WTC11 (cell line): ENCODE results near the gene HOXB3. TPM values are rescaled to one million over a fixed set of nuclear protein-coding genes. Genes with fewer than 3 reads are reported as not detected.

ENCODE experiments used
- ATAC-seq: fragments of 200-7000 bp; cut with Tn5 transposase; 2 replicates; pipeline ENCODE4 v1.10.0; 2021; ENCODE audit warnings: mild to moderate bottlenecking, moderate library complexity
- CTCF ChIA-PET: fragments of 300-600 bp; sonication (Branson Sonifier 250); formaldehyde crosslinking; loops from one replicate; lab custom pipeline; 2021; ENCODE audit warnings: antibody characterized with exemption; lab: Charles Lee
- POLR2A ChIA-PET: fragments of 350-600 bp; sonication (Branson Sonifier 250); formaldehyde crosslinking; loops from one replicate; lab custom pipeline; 2021; ENCODE audit warnings: antibody characterized with exemption; lab: Charles Lee
- DNase-seq: peaks from one replicate; pipeline ENCODE4 v3.0.0; 2021; ENCODE audit warnings: low spot score
- H3K27ac Mint-ChIP-seq: 2 replicates; pipeline ENCODE4 v1.8.0; 2021; ENCODE audit warnings: mixed read lengths
- H3K27me3 Mint-ChIP-seq: 2 replicates; pipeline ENCODE4 v1.8.0; 2021; ENCODE audit warnings: low read depth, mild to moderate bottlenecking, moderate library complexity, mixed read lengths
- H3K36me3 Mint-ChIP-seq: 2 replicates; pipeline ENCODE4 v1.8.0; 2021; ENCODE audit warnings: mixed read lengths
- H3K4me1 Mint-ChIP-seq: 2 replicates; pipeline ENCODE4 v1.8.0; 2022; ENCODE audit warnings: mixed read lengths
- H3K4me3 Mint-ChIP-seq: 2 replicates; pipeline ENCODE4 v1.8.0; 2021; ENCODE audit warnings: mild to moderate bottlenecking, moderate library complexity, mixed read lengths
- H3K9me3 Mint-ChIP-seq: 2 replicates; pipeline ENCODE4 v1.8.0; 2021; ENCODE audit warnings: mixed read lengths
- FOXJ3 ChIP-seq: sonication (generic); formaldehyde crosslinking; IDR thresholded peaks from 2 replicates; pipeline ENCODE4 v1.9.0; 2021; ENCODE audit warnings: missing genetic modification reagents, mild to moderate bottlenecking, borderline replicate concordance
- GABPB1 ChIP-seq: sonication (generic); formaldehyde crosslinking; IDR thresholded peaks from 2 replicates; pipeline ENCODE4 v1.8.1; 2023; ENCODE audit warnings: mild to moderate bottlenecking, missing genetic modification reagents
- GRHL2 ChIP-seq: fragments of 250-450 bp; sonication (Bioruptor Pico); IDR thresholded peaks from 2 replicates; pipeline ENCODE4 v1.8.0; 2022; ENCODE audit warnings: mild to moderate bottlenecking, moderate library complexity; ENCODE audit not compliant: insufficient replicate concordance, severe bottlenecking
- IRF2 ChIP-seq: sonication (generic); formaldehyde crosslinking; IDR thresholded peaks from 2 replicates; pipeline ENCODE4 v1.8.0; 2022; ENCODE audit warnings: low read depth, missing genetic modification reagents, borderline replicate concordance
- JAZF1 ChIP-seq: fragments of 250-450 bp; sonication (Bioruptor Pico); IDR thresholded peaks from 2 replicates; pipeline ENCODE4 v1.9.0; 2021; ENCODE audit warnings: moderate library complexity, mild to moderate bottlenecking, inconsistent platforms
- JUN ChIP-seq: sonication (generic); formaldehyde crosslinking; IDR thresholded peaks from 2 replicates; pipeline ENCODE4 v1.8.0; 2023; ENCODE audit warnings: mild to moderate bottlenecking, missing genetic modification reagents
- NFATC4 ChIP-seq: fragments of 250-450 bp; sonication (Bioruptor Pico); IDR thresholded peaks from 2 replicates; pipeline ENCODE4 v1.9.0; 2021; ENCODE audit warnings: mild to moderate bottlenecking
- OVOL2 ChIP-seq: fragments of 250-450 bp; sonication (Bioruptor Pico); IDR thresholded peaks from 2 replicates; pipeline ENCODE4 v1.9.0; 2021; ENCODE audit warnings: mild to moderate bottlenecking, borderline replicate concordance
- SMAD4 ChIP-seq: sonication (generic); formaldehyde crosslinking; IDR thresholded peaks from 2 replicates; pipeline ENCODE4 v1.8.0; 2022; ENCODE audit warnings: mild to moderate bottlenecking, missing genetic modification reagents
- SP1 ChIP-seq: sonication (generic); formaldehyde crosslinking; conservative IDR thresholded peaks from 2 replicates; pipeline ENCODE4 v1.8.1; 2022; ENCODE audit warnings: missing genetic modification reagents
- TEAD4 ChIP-seq: sonication (generic); formaldehyde crosslinking; IDR thresholded peaks from 2 replicates; pipeline ENCODE4 v1.8.0; 2022; ENCODE audit warnings: mild to moderate bottlenecking, missing genetic modification reagents
- TP53 ChIP-seq: sonication (generic); formaldehyde crosslinking; IDR thresholded peaks from 2 replicates; pipeline ENCODE4 v1.8.1; 2023; ENCODE audit warnings: mild to moderate bottlenecking, missing genetic modification reagents
- ZNF263 ChIP-seq: sonication (generic); formaldehyde crosslinking; IDR thresholded peaks from 2 replicates; pipeline ENCODE4 v1.8.1; 2022; ENCODE audit warnings: low read depth, mild to moderate bottlenecking, moderate library complexity, missing genetic modification reagents
- ZNF423 ChIP-seq: fragments of 250-450 bp; sonication (Bioruptor Pico); IDR thresholded peaks from 2 replicates; pipeline ENCODE4 v2.1.2; 2022; ENCODE audit warnings: mild to moderate bottlenecking, moderate library complexity
- total RNA-seq: library from RNA; stranded (reverse); gene quantifications from 3 replicates; pipeline ENCODE4 v1.2.3, GENCODE V29; 2021
- TF ChIP-seq, protein P1 (sequence below): sonication (generic); formaldehyde crosslinking; IDR thresholded peaks from 2 replicates; pipeline ENCODE4 v1.8.1; 2022; ENCODE audit warnings: low read depth, missing genetic modification reagents, borderline replicate concordance
- TF ChIP-seq, protein P2 (sequence below): sonication (generic); formaldehyde crosslinking; IDR thresholded peaks from 2 replicates; pipeline ENCODE4 v1.8.1; 2022; ENCODE audit warnings: low read depth, mild to moderate bottlenecking, moderate library complexity, missing genetic modification reagents, borderline replicate concordance
- TF ChIP-seq, protein P3 (sequence below): sonication (generic); formaldehyde crosslinking; IDR thresholded peaks from 2 replicates; pipeline ENCODE4 v1.8.0; 2023; ENCODE audit warnings: mild to moderate bottlenecking, missing genetic modification reagents
- TF ChIP-seq, protein P4 (sequence below): sonication (generic); formaldehyde crosslinking; IDR thresholded peaks from 2 replicates; pipeline ENCODE4 v1.8.1; 2023; ENCODE audit warnings: mild to moderate bottlenecking, missing genetic modification reagents
- TF ChIP-seq, protein P5 (sequence below): fragments of 250-450 bp; sonication (Bioruptor Pico); IDR thresholded peaks from 2 replicates; pipeline ENCODE4 v1.9.0; 2021; ENCODE audit warnings: moderate library complexity, mild to moderate bottlenecking, inconsistent platforms, borderline replicate concordance
- TF ChIP-seq, protein P6 (sequence below): fragments of 250-450 bp; sonication (Bioruptor Pico); IDR thresholded peaks from 2 replicates; pipeline ENCODE4 v1.9.0; 2021; ENCODE audit warnings: mild to moderate bottlenecking

Gene HOXB3
- total RNA-seq, 1 experiment from 2014 or later, result 0.09 TPM

DNA sequence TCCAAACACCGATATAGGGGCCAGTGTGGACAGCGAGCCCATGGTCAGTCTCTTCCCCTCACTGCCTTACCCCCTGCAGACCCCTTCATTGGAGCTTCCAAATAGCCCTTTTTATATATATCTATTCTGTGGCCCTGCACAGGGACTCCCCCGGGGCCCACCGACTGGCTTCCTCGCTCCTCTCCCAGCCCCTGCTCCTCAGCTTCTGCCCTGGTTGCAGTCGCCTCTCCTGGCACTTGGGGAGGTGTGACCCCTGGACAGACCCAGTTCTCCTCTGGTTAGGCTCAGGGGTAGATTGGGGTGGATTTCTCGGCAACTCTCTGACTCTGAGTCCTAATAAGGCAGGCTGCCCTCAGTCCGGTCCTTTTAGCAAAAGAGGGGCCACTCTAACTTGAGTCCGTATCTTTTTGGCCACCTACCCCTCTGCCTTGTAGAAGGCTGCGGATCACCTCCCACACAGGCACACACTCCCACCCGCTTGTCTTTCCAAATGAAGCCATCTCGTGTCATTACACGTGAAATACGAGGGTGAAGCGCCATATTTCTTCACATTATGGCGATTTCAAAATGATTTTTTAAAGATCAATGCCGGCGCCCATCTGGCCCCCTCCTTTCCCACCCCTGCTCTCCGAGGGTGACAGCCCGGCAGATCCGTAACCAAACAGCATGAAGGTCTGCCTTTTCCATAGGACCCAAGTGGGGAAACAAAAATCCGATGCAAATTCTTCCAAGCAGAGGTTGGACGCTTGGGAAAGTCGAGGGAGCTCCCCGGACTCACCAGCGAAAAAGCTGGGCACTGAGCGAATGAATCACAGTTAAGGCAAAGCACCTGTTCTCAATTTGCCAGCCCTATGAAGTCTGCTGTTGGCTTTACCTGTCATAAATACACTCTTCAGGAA is 37.8 kb upstream of the HOXB3 start:
- ATAC-seq (no peak), DNase-seq (no peak)
- no peak overlapping the region for H3K4me3 Mint-ChIP-seq
- H3K4me1 Mint-ChIP-seq, result peaks cover 19% of the 10 kb centered on the region
- peaks cover 100% of the 10 kb centered on the region; the same call in 1 of the 2 replicates for H3K27me3 Mint-ChIP-seq
- no peak for TF ChIP-seq ZNF263 (CRISPR knock-in tag)
- TF ChIP-seq, protein P1, sequence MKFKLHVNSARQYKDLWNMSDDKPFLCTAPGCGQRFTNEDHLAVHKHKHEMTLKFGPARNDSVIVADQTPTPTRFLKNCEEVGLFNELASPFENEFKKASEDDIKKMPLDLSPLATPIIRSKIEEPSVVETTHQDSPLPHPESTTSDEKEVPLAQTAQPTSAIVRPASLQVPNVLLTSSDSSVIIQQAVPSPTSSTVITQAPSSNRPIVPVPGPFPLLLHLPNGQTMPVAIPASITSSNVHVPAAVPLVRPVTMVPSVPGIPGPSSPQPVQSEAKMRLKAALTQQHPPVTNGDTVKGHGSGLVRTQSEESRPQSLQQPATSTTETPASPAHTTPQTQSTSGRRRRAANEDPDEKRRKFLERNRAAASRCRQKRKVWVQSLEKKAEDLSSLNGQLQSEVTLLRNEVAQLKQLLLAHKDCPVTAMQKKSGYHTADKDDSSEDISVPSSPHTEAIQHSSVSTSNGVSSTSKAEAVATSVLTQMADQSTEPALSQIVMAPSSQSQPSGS (CRISPR knock-in tag), result no peak
- TF ChIP-seq, protein P2, sequence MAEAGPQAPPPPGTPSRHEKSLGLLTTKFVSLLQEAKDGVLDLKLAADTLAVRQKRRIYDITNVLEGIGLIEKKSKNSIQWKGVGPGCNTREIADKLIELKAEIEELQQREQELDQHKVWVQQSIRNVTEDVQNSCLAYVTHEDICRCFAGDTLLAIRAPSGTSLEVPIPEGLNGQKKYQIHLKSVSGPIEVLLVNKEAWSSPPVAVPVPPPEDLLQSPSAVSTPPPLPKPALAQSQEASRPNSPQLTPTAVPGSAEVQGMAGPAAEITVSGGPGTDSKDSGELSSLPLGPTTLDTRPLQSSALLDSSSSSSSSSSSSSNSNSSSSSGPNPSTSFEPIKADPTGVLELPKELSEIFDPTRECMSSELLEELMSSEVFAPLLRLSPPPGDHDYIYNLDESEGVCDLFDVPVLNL (CRISPR knock-in tag), result no peak
- TF ChIP-seq, protein P3, sequence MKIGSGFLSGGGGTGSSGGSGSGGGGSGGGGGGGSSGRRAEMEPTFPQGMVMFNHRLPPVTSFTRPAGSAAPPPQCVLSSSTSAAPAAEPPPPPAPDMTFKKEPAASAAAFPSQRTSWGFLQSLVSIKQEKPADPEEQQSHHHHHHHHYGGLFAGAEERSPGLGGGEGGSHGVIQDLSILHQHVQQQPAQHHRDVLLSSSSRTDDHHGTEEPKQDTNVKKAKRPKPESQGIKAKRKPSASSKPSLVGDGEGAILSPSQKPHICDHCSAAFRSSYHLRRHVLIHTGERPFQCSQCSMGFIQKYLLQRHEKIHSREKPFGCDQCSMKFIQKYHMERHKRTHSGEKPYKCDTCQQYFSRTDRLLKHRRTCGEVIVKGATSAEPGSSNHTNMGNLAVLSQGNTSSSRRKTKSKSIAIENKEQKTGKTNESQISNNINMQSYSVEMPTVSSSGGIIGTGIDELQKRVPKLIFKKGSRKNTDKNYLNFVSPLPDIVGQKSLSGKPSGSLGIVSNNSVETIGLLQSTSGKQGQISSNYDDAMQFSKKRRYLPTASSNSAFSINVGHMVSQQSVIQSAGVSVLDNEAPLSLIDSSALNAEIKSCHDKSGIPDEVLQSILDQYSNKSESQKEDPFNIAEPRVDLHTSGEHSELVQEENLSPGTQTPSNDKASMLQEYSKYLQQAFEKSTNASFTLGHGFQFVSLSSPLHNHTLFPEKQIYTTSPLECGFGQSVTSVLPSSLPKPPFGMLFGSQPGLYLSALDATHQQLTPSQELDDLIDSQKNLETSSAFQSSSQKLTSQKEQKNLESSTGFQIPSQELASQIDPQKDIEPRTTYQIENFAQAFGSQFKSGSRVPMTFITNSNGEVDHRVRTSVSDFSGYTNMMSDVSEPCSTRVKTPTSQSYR (CRISPR knock-in tag), result no peak
- no peak for TF ChIP-seq OVOL2
- no peak for TF ChIP-seq JAZF1 (CRISPR knock-in tag)
- TF ChIP-seq, protein P4, sequence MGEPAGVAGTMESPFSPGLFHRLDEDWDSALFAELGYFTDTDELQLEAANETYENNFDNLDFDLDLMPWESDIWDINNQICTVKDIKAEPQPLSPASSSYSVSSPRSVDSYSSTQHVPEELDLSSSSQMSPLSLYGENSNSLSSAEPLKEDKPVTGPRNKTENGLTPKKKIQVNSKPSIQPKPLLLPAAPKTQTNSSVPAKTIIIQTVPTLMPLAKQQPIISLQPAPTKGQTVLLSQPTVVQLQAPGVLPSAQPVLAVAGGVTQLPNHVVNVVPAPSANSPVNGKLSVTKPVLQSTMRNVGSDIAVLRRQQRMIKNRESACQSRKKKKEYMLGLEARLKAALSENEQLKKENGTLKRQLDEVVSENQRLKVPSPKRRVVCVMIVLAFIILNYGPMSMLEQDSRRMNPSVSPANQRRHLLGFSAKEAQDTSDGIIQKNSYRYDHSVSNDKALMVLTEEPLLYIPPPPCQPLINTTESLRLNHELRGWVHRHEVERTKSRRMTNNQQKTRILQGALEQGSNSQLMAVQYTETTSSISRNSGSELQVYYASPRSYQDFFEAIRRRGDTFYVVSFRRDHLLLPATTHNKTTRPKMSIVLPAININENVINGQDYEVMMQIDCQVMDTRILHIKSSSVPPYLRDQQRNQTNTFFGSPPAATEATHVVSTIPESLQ (CRISPR knock-in tag), result no peak
- TF ChIP-seq GABPB1 (CRISPR knock-in tag), result no peak
- TF ChIP-seq TEAD4, result no peak
- TF ChIP-seq IRF2 (CRISPR knock-in tag), result no peak
- TF ChIP-seq, protein P5, sequence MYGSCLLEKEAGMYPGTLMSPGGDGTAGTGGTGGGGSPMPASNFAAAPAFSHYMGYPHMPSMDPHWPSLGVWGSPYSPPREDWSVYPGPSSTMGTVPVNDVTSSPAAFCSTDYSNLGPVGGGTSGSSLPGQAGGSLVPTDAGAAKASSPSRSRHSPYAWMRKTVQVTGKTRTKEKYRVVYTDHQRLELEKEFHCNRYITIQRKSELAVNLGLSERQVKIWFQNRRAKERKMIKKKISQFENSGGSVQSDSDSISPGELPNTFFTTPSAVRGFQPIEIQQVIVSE, result no peak
- TF ChIP-seq, all 79 proteins: peak for 0
- ChIA-PET CTCF (interaction anchor here (1.1 to 3.5 kb wide), 2 partner anchors 9 kb away, joined by 7 to 54 read pairs; no protein-coding TSS in a partner anchor), POLR2A (no interaction called here)
- no peaks in the 10 kb centered on the region for H3K9me3 Mint-ChIP-seq
- H3K36me3 Mint-ChIP-seq, result no peaks in the 10 kb centered on the region; the same call in 1 of the 2 replicates
- no peak overlapping the region for H3K27ac Mint-ChIP-seq

DNA sequence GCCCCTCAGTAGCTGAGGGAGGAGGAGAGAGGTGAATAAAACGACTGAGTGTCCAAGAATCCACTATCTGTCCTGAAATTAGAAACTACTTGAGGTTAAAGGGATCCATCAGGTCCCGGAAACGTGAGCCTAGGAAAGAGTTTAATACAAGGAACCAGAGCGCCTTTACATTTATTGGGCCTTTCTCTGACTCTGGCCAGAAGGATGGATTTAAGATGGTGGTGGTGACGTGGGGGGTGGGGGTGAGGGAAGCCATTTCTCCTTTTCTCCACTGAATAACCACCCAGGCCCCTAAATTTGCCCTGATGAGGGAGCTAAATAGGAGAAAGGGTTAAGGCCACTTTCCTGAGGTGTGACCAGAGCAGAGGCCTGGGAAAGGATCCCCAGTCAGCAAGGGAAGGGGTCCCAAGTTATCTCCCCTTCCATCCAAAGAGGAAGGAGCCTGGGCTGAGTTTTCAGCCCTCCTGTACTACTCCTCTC is 37.1 kb upstream of the HOXB3 start:
- peaks cover 100% of the 10 kb centered on the region; the same call in 1 of the 2 replicates for H3K27me3 Mint-ChIP-seq
- POLR2A ChIA-PET, result no interaction called here
- TF ChIP-seq GRHL2 (no peak), ZNF423 (CRISPR knock-in tag) (no peak), FOXJ3 (CRISPR knock-in tag) (no peak), SMAD4 (CRISPR knock-in tag) (no peak), SP1 (no peak), TP53 (CRISPR knock-in tag) (no peak), JUN (no peak), NFATC4 (CRISPR knock-in tag) (no peak)
- TF ChIP-seq, protein P4 (CRISPR knock-in tag), result no peak
- TF ChIP-seq, protein P6, sequence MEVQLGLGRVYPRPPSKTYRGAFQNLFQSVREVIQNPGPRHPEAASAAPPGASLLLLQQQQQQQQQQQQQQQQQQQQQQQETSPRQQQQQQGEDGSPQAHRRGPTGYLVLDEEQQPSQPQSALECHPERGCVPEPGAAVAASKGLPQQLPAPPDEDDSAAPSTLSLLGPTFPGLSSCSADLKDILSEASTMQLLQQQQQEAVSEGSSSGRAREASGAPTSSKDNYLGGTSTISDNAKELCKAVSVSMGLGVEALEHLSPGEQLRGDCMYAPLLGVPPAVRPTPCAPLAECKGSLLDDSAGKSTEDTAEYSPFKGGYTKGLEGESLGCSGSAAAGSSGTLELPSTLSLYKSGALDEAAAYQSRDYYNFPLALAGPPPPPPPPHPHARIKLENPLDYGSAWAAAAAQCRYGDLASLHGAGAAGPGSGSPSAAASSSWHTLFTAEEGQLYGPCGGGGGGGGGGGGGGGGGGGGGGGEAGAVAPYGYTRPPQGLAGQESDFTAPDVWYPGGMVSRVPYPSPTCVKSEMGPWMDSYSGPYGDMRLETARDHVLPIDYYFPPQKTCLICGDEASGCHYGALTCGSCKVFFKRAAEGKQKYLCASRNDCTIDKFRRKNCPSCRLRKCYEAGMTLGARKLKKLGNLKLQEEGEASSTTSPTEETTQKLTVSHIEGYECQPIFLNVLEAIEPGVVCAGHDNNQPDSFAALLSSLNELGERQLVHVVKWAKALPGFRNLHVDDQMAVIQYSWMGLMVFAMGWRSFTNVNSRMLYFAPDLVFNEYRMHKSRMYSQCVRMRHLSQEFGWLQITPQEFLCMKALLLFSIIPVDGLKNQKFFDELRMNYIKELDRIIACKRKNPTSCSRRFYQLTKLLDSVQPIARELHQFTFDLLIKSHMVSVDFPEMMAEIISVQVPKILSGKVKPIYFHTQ (CRISPR knock-in tag), result no peak

More for the DNA sequence above, 37.1 kb upstream of the HOXB3 start:
- H3K36me3 Mint-ChIP-seq, result no peaks in the 10 kb centered on the region; the same call in 1 of the 2 replicates
- DNase-seq (no peak), ATAC-seq (no peak)
- H3K4me1 Mint-ChIP-seq, result peaks cover 12% of the 10 kb centered on the region
- CTCF ChIA-PET, result interaction anchor here (3.5 kb wide), 1 partner anchor 9 kb away, joined by 54 read pairs; no protein-coding TSS in a partner anchor
- no peak overlapping the region for H3K27ac Mint-ChIP-seq
- no peaks in the 10 kb centered on the region for H3K9me3 Mint-ChIP-seq
- H3K4me3 Mint-ChIP-seq, result peak overlapping the region; percentile 23; the same call in 1 of the 2 replicates
